Trophoblast cell (in vitro differentiated cells and primary cell): Measurements from ENCODE around the gene TMEM209. TPM values are rescaled to one million over a fixed set of nuclear protein-coding genes. Genes with fewer than 3 reads are reported as not detected.
A peak's percentile ranks its signal among the peaks of the same experiment; 100 is the strongest.
"Not testable (repeated sequence)": the region's sequence is repeated elsewhere in the genome, so short reads cannot be mapped to it uniquely, and the experiment has no call there.

Experiments used
- DNase-seq, 2 donors: peaks; one replicate each; pipeline ENCODE4 v3.0.0-alpha.2; 2016
- H2AFZ ChIP-seq: 2 replicates; pipeline ENCODE4 v1.6.1; 2013; ENCODE audit warnings: low read length, moderate library complexity, mild to moderate bottlenecking; ENCODE audit not compliant: insufficient read depth, poor library complexity
- H2AK5ac ChIP-seq: 2 replicates; pipeline ENCODE4 v1.6.1; 2013; ENCODE audit warnings: mild to moderate bottlenecking, low read length
- H2BK120ac ChIP-seq: 2 replicates; pipeline ENCODE4 v1.6.1; 2013; ENCODE audit warnings: low read length, mild to moderate bottlenecking, moderate library complexity; ENCODE audit not compliant: insufficient read depth, poor library complexity
- H2BK12ac ChIP-seq: 2 replicates; pipeline ENCODE4 v1.6.1; 2013; ENCODE audit warnings: mild to moderate bottlenecking, low read length, moderate library complexity
- H2BK5ac ChIP-seq: 2 replicates; pipeline ENCODE4 v1.6.1; 2013; ENCODE audit warnings: low read length, low read depth, moderate library complexity, mild to moderate bottlenecking; ENCODE audit not compliant: poor library complexity
- H3K14ac ChIP-seq: 2 replicates; pipeline ENCODE4 v1.6.1; 2013; ENCODE audit warnings: mild to moderate bottlenecking, low read length
- H3K18ac ChIP-seq: 2 replicates; pipeline ENCODE4 v1.6.1; 2013; ENCODE audit warnings: mild to moderate bottlenecking, low read length
- H3K23ac ChIP-seq: 2 replicates; pipeline ENCODE4 v1.6.1; 2013; ENCODE audit warnings: low read length
- H3K27ac ChIP-seq: 2 replicates; pipeline ENCODE4 v1.5.1; 2013; ENCODE audit warnings: low read depth, mild to moderate bottlenecking, inconsistent platforms, low read length, moderate library complexity
- H3K27me3 ChIP-seq: 2 replicates; pipeline ENCODE4 v1.6.1; 2013; ENCODE audit warnings: inconsistent platforms, mild to moderate bottlenecking, low read length, moderate library complexity; ENCODE audit not compliant: insufficient read depth
- H3K36me3 ChIP-seq, 2 experiments: 1 replicate in 1 of 2; 2 replicates in 1 of 2; pipeline ENCODE4 v1.6.1; 2013; ENCODE audit warnings: low read length in 2 of 2, mild to moderate bottlenecking in 2 of 2, moderate library complexity in 1 of 2; ENCODE audit not compliant: insufficient read depth in 2 of 2, control insufficient read depth in 1 of 2
- H3K4ac ChIP-seq: 2 replicates; pipeline ENCODE4 v1.6.1; 2013; ENCODE audit warnings: low read depth, mild to moderate bottlenecking, low read length, moderate library complexity
- H3K4me1 ChIP-seq, 2 experiments: 1 replicate in 1 of 2; 2 replicates in 1 of 2; pipeline ENCODE4 v1.6.1; 2013; ENCODE audit warnings: low read length in 2 of 2, mild to moderate bottlenecking in 2 of 2, moderate library complexity in 1 of 2; ENCODE audit not compliant: insufficient read depth in 2 of 2, control insufficient read depth in 1 of 2
- H3K4me2 ChIP-seq: 2 replicates; pipeline ENCODE4 v1.6.1; 2013; ENCODE audit warnings: inconsistent platforms, mild to moderate bottlenecking, low read length, moderate library complexity
- H3K4me3 ChIP-seq: 2 replicates; pipeline ENCODE4 v1.5.1; 2013; ENCODE audit warnings: mild to moderate bottlenecking, low read depth, low read length, inconsistent platforms
- H3K79me1 ChIP-seq: one replicate; pipeline ENCODE4 v1.6.1; 2013; ENCODE audit warnings: low read length
- H3K79me2 ChIP-seq: 2 replicates; pipeline ENCODE4 v1.6.1; 2013; ENCODE audit warnings: low read length, mild to moderate bottlenecking; ENCODE audit not compliant: control insufficient read depth, insufficient read depth, poor library complexity
- H3K9ac ChIP-seq: 2 replicates; pipeline ENCODE4 v1.6.1; 2013; ENCODE audit warnings: mild to moderate bottlenecking, low read length
- H3K9me3 ChIP-seq: 2 replicates; pipeline ENCODE4 v1.6.1; 2013; ENCODE audit warnings: low read depth, mild to moderate bottlenecking, control low read depth, inconsistent platforms, low read length; ENCODE audit not compliant: insufficient read depth
- H4K12ac ChIP-seq: 2 replicates; pipeline ENCODE4 v1.6.1; 2013; ENCODE audit warnings: low read depth, mild to moderate bottlenecking, low read length, moderate library complexity
- H4K8ac ChIP-seq: 2 replicates; pipeline ENCODE4 v1.6.1; 2013; ENCODE audit warnings: low read depth, mild to moderate bottlenecking, low read length, moderate library complexity
- H4K91ac ChIP-seq: one replicate; pipeline ENCODE4 v1.6.1; 2013; ENCODE audit warnings: low read depth, mild to moderate bottlenecking, low read length, moderate library complexity
- WGBS: extraction: QIAGEN DNeasy Blood & Tissue Kit; methylation state at CpG from one replicate; pipeline ENCODE4 v1.1.7; 2013; ENCODE audit warnings: missing lambda C conversion rate; ENCODE audit not compliant: insufficient read length, insufficient coverage; ENCODE audit errors: extremely low coverage; 5-methylcytosine and 5-hydroxymethylcytosine counted together
- polyA plus RNA-seq: library from polyadenylated mRNA; stranded (reverse); fragments of 200-250 nt; gene quantifications from 2 replicates; pipeline ENCODE4 v1.2.3, GENCODE V29; 2013

TMEM209 gene
- 25.7 and 27.6 TPM in 2 replicates for polyA plus RNA-seq

DNA sequence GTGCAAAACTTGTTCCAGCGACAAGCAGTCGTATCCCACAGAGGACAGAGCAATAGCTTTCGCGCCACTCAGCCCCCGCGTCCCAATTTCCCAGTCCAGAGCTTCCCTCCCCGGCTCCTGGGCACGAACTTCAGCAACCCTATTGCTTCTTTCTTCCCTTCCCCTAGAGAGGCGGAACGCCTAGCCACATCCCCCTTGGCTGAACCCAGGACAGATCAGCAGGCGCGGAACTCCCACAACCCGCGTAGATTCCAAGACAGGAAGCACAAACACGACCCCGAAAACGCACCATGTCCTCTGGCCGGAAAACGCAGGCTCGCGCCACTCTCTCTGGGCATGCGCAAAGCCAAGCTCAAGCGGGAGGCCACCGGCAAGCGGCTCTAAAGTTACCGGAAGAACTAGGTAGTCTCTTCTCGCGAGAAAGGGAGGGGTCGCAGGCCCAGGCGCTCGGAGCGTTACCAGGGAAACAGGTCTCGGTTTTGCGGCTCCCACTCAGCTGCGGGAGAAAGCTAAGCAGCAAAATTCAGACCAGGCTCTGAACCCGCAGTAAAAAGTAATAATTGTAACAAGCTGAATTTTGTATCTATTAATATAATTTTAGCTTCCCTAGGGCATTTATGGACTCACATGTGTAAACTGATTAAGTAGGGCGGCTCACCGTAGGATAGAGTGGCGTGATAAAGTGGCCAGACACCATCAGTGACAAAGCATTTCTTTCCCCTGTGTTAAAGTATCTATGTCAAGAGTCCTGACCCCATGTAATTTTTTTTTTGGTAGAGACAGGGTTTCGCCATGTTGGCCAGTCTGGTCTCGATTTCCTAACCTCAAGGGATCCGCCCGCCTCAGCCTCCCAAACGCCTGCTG is at the start of gene TMEM209:
TSS of gene TMEM209 (minus strand) at position 323 of the 864 bp plus-strand sequence. CDS start at position 292, 31 bp downstream.
- Histone ChIP-seq H2BK12ac (peak within 1 kb of the TSS; percentile 8), H3K79me2 (peaks cover 5% of the 10 kb centered on the region), H2BK5ac (peak within 1 kb of the TSS; percentile 99), H3K4me3 (peak within 1 kb of the TSS; percentile 82), H2AK5ac (peak within 1 kb of the TSS; percentile 71), H3K23ac (peak within 1 kb of the TSS; percentile 54), H3K36me3 (peaks cover 5% of the 10 kb centered on the region in 2 experiments), H2AFZ (peak within 1 kb of the TSS; percentile 100), H3K18ac (peak within 1 kb of the TSS; percentile 98), H3K27ac (peak within 1 kb of the TSS; percentile 98), H4K91ac (peak within 1 kb of the TSS; percentile 93), H3K9me3 (no peaks in the 10 kb centered on the region), H3K79me1 (peaks cover 6% of the 10 kb centered on the region), H3K14ac (peak within 1 kb of the TSS; percentile 99), H3K4ac (peak within 1 kb of the TSS; percentile 98), H4K12ac (peak within 1 kb of the TSS; percentile 100), H2BK120ac (peak within 1 kb of the TSS; percentile 88), H3K27me3 (no peaks in the 10 kb centered on the region), H3K4me2 (peak within 1 kb of the TSS; percentile 91), H4K8ac (peak within 1 kb of the TSS; percentile 100), H3K4me1 (no peaks in the 10 kb centered on the region), H3K9ac (peak within 1 kb of the TSS; percentile 96)
- peak; percentile 96 to 100 for DNase-seq
- no CpG with 5 or more reads among the region's 44 CpGs for WGBS

DNA sequence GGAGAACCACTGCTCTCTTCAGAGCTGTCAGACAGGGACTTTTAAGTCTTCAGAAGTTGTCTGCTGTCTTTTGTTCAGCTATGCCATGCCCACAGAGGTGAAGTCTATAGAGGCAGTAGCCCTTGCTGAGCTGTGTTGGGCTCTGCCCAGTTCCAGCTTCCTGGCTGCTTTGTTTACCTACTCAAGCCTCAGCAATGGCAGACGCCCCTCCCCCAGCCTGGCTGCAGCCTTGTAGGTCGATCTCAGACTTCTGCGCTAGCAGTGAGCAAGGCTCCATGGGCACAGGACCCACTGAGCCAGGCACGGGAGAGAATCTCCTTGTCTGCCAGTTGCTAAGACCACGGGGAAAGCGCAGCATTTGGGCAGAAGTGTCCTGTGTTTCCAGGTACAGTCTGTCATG is 49.3 kb upstream of the TMEM209 start:
- Histone ChIP-seq H2BK120ac (no peak overlapping the region), H2BK12ac (no peak overlapping the region), H3K4ac (no peak overlapping the region), H3K79me2 (no peaks in the 10 kb centered on the region), H3K36me3 (no peaks in the 10 kb centered on the region), H4K8ac (no peak overlapping the region), H4K91ac (no peak overlapping the region), H3K4me1 (no peaks in the 10 kb centered on the region), H3K79me1 (no peaks in the 10 kb centered on the region), H3K27ac (no peak overlapping the region), H3K4me3 (no peak overlapping the region), H3K23ac (no peak overlapping the region), H3K4me2 (no peak overlapping the region), H2AK5ac (no peak overlapping the region), H4K12ac (no peak overlapping the region), H3K9ac (no peak overlapping the region), H3K14ac (no peak overlapping the region), H2AFZ (no peak overlapping the region), H2BK5ac (no peak overlapping the region), H3K18ac (no peak overlapping the region), H3K9me3 (peaks cover 2% of the 10 kb centered on the region), H3K27me3 (no peaks in the 10 kb centered on the region)
- WGBS: no CpG with 5 or more reads among the region's 6 CpGs
- no peak for DNase-seq

DNA sequence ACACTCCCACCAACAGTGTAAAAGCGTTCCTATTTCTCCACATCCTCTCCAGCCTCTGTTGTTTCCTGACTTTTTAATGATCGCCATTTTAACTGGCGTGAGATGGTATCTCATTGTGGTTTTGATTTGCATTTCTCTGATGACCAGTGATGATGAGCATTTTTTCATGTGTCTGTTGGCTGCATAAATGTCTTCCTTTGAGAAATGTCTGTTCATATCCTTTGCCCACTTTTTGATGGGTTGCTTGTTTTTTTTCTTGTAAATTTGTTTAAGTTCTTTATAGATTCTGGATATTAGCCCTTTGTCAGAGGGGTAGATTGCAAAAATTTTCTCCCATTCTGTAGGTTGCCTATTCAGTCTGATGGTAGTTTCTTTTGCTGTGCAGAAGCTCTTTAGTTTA is 44.4 kb upstream of the TMEM209 start:
- H2BK12ac ChIP-seq, H2AFZ ChIP-seq, H3K27ac ChIP-seq, H3K18ac ChIP-seq, DNase-seq, H4K8ac ChIP-seq, H3K4me1 ChIP-seq, H4K91ac ChIP-seq, H3K4me3 ChIP-seq, H2BK120ac ChIP-seq, H3K14ac ChIP-seq, H3K36me3 ChIP-seq, H3K27me3 ChIP-seq, H2AK5ac ChIP-seq, H2BK5ac ChIP-seq, H3K9me3 ChIP-seq, H3K9ac ChIP-seq, H3K79me2 ChIP-seq, H3K23ac ChIP-seq, H4K12ac ChIP-seq, H3K4ac ChIP-seq, H3K79me1 ChIP-seq, H3K4me2 ChIP-seq: not testable (repeated sequence)
- no CpG with 5 or more reads among the region's 3 CpGs for WGBS

- not testable (repeated sequence) for H3K79me2 ChIP-seq, H3K27me3 ChIP-seq, DNase-seq, H3K4me3 ChIP-seq, H4K12ac ChIP-seq, H2BK120ac ChIP-seq, H3K4me1 ChIP-seq, H4K91ac ChIP-seq, H3K9ac ChIP-seq, H3K9me3 ChIP-seq, H3K14ac ChIP-seq, H3K4ac ChIP-seq, H3K27ac ChIP-seq, H3K36me3 ChIP-seq, H2AFZ ChIP-seq, H2BK12ac ChIP-seq, H3K18ac ChIP-seq, H3K4me2 ChIP-seq, H3K23ac ChIP-seq, H3K79me1 ChIP-seq, H2BK5ac ChIP-seq, H4K8ac ChIP-seq, H2AK5ac ChIP-seq
- no CpG with 5 or more reads among the region's 5 CpGs for WGBS
These were observed 43.6 kb upstream of the TMEM209 start for GRCh38 chr7:130248842-130249241.
